GM18505 (cell line): ENCODE measurements around the gene SCAF1.
"Not testable (repeated sequence)": the region's sequence is repeated elsewhere in the genome, so short reads cannot be mapped to it uniquely, and the experiment has no call there.

Source experiments
- ATAC-seq: cut with Tn5 transposase; IDR thresholded peaks from one replicate; pipeline ENCODE4 v1.9.1; 2021; ENCODE audit not compliant: unreplicated experiment
- POLR2A ChIP-seq: IDR thresholded peaks from 4 replicates; pipeline ENCODE4 v1.6.1; 2011; ENCODE audit warnings: borderline replicate concordance; ENCODE audit not compliant: insufficient read depth, insufficient read length; ENCODE audit errors: extremely low read depth

The SCAF1 gene

GRCh38 chr19:49631610-49632192 is 10.3 kb upstream of the SCAF1 start:
- no peak for TF ChIP-seq POLR2A
- ATAC-seq, result no peak

- no peak for ATAC-seq
- no peak for TF ChIP-seq POLR2A
These were observed 9.4 kb upstream of the SCAF1 start for GRCh38 chr19:49632576-49632975.

GRCh38 chr19:49633273-49633672 is 8.7 kb upstream of the SCAF1 start:
- not testable (repeated sequence) for ATAC-seq

- ATAC-seq, result no peak
These were observed 6.3 kb upstream of the SCAF1 start for GRCh38 chr19:49635530-49636232.

GRCh38 chr19:49636233-49636932 is 5.6 kb upstream of the SCAF1 start:
- no peak for ATAC-seq
- TF ChIP-seq POLR2A, result no peak

More at GRCh38 chr19:49635530-49636232, 6.3 kb upstream of the SCAF1 start:
- TF ChIP-seq POLR2A, result no peak

- ATAC-seq, result no peak
- TF ChIP-seq POLR2A, result no peak
These were observed 3.9 kb upstream of the SCAF1 start for GRCh38 chr19:49637821-49638738.

DNA sequence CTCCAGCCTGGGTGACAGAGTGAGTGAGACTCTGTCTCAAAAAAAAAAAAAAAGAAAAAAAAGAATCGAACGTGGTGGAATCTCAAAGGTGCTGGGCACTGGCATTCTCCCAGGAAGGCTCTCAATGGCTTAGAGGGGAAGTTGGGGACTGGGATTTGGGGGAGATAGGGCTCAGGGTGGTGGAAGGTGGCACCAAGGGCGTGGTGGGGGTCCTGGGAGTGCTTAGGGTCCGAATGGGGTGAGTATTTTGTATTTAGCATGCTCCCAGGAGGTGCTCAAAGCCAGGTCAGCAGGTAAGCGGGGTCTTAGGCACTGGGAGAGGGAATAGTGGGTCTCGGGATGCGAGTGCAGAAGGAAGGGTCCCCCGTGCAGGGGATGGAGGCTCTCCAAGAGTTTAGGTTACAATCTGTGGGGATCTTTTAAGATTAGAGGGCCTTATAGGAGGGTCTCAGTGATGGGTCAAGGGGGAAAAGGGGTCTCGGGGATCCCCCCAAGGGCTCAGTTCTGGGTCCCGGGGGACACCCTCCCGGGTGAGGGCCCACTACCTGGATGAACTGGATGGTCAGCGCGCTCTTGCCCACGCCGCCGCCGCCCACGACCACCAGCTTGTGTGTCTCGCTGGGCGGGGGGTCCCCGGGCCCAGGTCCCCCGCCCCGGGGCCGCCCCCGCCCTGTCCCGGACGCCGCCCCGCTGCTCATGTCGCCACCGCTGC is 2.5 kb upstream of the SCAF1 start:
- TF ChIP-seq POLR2A, result no peak
- ATAC-seq, result no peak

DNA sequence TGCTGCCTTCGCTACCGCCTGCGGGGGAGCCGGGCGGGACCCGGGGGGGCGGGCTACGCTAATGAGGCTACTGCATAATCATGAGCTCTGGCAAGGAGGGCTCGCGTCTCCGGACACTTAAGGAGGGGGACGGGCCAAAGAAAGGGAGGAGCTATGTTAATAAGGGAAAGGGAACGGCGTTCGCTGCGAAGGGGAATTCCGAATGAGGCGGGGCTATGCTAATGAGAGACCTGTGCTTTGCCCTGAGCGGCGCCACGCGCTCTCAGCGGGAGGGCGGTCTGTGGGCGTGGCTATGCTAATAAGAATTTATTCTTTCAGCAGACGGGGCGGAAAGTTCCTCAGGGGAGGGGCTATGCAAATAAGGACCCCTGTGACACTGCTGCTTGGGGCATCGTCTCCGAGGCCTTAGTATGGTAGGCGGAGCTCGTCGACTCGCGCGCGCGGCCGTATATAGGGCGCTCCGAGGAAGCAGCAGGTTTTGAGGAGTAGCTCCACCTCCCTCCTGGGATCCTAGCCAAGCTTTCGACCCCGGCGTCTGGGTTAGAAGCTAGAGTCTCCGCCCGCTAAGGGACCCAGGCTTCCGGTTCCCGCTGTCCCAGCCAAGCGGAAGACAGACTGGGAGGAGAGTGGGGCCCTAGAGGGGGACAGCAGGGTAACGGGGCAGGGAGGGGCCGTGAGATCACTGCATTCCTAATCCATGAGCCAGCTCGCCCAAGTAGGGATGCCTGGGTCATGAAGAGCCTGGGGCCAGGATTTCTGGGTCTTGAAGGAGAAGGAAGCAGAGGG is 1.7 kb upstream of the SCAF1 start, which contains the start of gene RRAS:
Gene RRAS, minus strand, starts transcription at position 31 of the 786 bp plus-strand sequence. CDS start 45 bp downstream, outside the sequence.
- TF ChIP-seq POLR2A, result peak; percentile 78
- peak; percentile 52 for ATAC-seq

GRCh38 chr19:49642492-49643035 is 555 bp downstream of the SCAF1 start:
- no peak for TF ChIP-seq POLR2A
- ATAC-seq, result no peak

DNA sequence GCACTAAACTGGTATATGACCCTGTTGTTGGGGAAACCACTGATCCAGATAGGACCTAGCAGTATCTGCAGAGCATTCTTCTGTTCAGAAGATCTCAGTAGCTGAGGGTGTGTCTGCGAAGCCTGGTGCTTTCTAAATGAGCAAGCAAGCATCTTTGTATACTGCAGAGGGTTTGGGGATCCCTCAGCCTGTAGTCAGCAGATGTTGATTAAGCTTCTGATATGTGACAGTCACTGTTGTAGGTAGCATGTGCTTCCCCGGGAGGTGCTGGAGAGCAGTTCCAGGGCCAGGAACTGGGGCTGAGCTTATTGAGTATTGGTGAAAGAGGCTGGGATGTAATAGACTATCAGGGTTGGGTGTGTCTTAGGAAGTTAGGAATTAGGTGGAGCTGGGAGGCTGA is 1.5 kb downstream of the SCAF1 start:
- no peak for ATAC-seq

DNA sequence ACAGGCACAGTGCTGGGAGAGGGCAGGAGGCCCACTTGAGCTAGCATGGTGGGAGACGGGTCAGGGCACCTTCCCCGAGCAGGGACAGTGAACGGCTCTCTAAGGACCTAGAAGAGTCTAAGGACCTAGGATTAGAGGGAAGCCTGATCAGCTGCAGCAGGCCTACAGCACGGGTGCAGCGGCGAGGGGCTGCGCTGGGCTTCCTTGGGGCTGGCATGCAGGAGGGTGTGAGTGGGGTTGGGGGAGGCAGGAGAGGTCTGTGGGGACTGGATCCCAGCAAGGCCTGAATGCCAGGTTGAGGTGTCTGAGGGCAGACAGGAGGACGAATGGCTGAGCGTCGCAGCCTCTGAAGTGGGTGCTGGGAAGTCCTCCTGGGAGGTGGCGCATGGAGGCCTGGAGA is 3.6 kb downstream of the SCAF1 start:
- ATAC-seq, result no peak
- no peak for TF ChIP-seq POLR2A

More for the DNA sequence above, 1.5 kb downstream of the SCAF1 start:
- no peak for TF ChIP-seq POLR2A
